Uterus (tissue), 2 donors: Measurements from ENCODE around the gene HBM.
"Not testable (repeated sequence)": the region's sequence is repeated elsewhere in the genome, so short reads cannot be mapped to it uniquely, and the experiment has no call there.

ENCODE experiments used
- CTCF ChIP-seq, 4 experiments: fragments of 200-600 bp in 2 of 4; fragments of 450-650 bp in 2 of 4; sonication (generic) in 2 of 4; IDR thresholded peaks; one replicate each; pipeline ENCODE4 v1.5.1; 2016 to 2019; ENCODE audit warnings: antibody characterized with exemption in 4 of 4, mild to moderate bottlenecking in 2 of 4, moderate library complexity in 1 of 4
- POLR2A ChIP-seq, 2 donors: fragments of 450-650 bp; IDR thresholded peaks; one replicate each; pipeline ENCODE4 v1.6.1; 2016; ENCODE audit warnings: antibody characterized with exemption in 2 of 2, mild to moderate bottlenecking in 1 of 2, moderate library complexity in 1 of 2

- not testable (repeated sequence) for TF ChIP-seq POLR2A, CTCF (IDR thresholded peaks at IDR 0.05)
Measured at GRCh38 chr16:173211-173854, 7.6 kb downstream of the HBM start.
